HG02571 (cell line): ENCODE results near the gene L3MBTL4.

Source experiments
- ATAC-seq: cut with Tn5 transposase; IDR thresholded peaks from one replicate; pipeline ENCODE4 v1.9.1; 2021; ENCODE audit warnings: mild to moderate bottlenecking, moderate library complexity; ENCODE audit not compliant: unreplicated experiment

Gene L3MBTL4

DNA sequence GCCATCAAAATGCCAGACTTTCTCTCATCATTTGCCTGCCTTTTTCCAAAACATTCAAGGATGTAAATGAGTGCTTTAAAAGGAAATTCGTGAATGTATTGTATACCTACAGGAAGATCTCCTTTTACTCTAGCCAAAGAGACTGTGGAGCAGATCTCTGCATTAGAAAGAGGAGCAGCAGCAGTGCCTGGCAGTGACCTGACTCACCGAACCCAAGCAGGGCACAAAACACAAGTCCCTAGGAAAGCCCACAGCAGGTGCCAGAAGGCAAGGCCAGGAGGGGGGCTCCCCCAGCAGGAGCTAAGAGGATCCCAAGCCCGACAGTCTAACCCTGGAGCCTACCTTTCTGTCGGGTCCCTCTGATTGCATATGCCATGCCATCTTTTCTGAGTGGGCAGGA is 47.9 kb downstream of the L3MBTL4 start:
- ATAC-seq, result no peak

DNA sequence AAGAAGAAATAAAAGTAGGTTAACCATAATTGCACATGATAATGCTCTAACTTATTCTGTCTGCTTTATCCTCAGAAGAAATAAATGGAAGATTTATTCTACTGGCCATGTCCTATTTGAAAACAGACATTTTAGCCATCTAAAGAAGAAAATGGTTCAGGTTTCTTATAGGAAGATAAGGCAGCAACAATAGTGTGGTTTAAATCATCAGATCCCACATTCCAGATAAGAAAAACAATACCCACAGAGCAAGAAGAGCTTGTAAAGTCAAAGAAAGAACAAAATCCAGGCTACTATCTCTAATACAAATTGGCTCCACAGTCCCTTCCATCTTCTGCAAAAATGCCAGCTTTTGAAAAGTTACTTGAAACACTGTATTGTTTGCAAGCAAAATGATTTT is 49.3 kb downstream of the L3MBTL4 start:
- no peak for ATAC-seq

DNA sequence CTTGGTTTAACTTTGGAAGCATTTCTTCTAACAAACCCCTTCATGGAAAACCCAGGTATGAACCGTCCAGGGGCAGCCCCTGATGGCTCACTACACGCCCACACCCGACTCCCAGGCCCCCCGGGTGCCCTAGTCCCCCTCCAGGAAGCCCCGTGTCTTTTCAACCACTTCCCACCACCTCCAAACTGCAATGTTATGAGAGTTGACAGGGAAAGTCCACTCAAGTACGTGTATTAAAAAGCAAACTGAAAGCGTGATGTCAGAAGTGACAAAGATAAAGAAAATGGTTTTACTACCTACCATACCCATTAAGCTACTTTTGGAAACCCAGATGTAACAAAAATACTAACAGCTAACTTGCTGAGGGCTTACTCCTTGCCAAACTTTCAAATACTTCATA is 51.5 kb downstream of the L3MBTL4 start:
- peak; percentile 79 for ATAC-seq

DNA sequence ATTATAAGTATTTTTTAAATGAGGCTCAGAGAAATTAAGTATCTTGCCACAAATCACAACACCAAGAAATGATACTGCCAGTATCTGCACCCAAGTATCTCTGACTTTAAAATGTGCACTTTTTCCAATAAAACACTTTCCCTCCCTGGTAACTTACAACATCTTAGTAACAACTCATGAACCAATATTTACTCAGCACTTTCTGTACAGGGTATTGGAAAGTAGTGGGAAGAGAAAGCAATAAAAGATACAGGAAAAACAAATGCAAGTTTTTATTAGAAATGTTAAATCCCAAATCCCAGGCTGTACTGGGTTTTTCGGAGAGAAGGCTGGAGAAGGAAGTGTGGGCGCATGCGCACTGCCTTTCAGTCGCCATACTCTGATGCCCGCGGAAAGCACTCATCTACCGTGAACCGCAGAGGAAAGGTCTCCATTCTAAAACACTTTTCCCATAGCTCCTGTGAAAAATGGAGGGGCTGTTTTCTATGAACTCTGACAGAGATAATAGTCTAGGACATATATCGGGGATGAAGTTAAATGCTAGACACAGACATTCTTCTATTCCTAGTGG is 52.1 kb downstream of the L3MBTL4 start:
- ATAC-seq, result no peak

DNA sequence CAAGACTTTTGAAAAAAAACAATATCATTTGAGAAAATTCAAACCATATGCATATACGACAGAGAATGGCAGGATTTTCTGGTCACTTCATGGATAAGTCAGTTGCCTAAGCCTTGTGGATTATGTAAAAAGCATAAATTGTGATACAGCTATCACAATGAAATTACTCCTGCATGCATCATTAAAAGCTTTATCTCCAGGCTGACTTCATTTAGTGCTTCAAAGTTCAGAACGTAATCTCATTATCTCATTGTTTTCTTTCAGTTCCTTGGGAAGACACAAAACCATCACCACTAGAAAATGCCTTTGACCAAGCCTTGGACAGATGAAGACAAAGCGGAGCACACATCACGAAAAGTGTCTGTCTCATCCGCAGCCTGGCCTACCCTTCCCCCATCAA is 57.0 kb downstream of the L3MBTL4 start:
- no peak for ATAC-seq

DNA sequence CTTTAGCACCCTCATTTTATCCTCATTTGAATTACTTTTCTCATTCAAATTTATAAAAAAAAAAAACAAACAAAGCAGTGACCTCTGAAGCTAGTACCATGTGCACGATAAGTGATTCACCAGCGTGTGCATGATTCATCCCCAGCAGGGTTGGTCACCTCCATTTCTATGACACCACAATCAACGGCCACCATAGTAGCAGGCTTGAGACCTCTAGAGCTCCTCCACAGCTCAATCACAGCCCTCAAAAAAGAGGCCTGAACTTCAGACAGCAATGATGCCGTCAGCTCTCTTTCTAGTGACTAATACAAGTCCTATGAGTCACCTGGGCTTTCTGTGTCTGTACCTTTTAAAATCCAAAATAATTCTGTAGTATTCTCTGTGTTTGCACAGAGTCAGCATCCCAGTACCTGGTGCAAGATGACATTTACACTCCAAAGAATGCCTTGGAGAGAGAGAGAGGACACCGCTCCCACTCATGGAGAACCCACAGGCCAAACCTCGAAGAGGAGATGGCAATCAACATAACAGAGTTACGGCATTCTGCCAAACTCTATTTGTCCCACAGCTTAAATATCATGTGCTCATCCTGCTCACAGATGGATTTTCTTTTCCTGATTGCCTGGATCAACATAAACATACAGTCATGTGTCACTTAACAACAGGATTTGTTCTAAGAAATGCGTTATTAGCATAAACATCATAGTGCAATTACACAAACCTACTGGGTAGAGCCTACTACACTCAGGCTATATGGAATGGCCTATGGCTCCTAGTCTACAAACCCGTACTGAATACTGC is 58.7 kb downstream of the L3MBTL4 start:
- ATAC-seq, result peak; percentile 68

DNA sequence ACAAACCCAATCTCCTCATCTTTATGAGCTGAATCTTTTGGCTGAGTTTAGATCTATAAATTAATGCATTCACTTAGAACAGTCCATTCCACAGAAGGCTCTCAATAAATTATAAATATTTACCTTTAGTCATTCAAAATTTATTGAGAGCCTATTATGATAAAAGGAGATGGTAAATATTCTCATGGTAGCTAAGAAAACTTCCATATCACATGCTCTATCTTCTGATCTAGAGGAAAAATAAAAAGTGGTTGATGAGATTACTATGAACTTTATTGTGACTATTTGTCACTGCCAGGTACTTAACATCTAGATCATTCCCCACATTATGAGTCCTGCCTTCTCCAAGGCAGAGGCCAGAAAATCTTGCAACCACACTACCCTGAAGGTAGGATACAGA is 62.4 kb downstream of the L3MBTL4 start:
- no peak for ATAC-seq

DNA sequence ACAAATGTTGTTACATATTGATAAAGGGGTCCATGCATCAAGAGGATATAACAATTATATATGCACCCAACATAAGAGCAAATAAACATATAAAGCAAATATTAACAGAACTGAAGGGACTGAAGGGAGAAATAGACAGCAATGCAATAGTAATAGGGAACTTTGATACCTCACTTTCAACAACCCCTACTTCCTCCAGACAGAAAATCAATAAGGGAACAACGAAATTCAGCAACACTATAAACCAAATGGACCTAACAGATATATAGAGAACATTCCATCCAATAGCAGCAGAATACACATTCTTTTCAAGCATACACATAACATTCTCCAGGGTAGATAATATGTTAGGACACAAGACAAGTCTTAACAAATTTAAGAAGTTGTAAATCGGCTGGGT is 71.7 kb downstream of the L3MBTL4 start:
- no peak for ATAC-seq

DNA sequence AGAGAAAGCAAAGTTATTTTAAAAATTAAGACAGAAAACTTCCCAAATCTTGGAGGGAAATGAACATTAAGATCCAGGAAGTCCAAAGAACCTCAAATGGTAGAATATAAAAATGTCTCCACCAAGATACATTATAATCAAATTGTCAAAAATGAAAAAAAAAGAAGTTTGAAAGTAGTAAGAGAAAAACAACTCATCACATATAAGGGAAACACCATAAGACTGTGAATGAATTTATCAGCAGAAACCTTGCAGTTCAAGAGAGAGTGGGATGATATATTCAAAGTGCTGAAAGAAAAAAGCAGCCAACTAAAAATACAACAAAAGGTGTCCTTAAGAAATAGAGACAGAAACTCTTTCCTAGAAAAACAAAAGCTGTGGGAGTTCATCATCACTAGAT is 73.0 kb downstream of the L3MBTL4 start:
- no peak for ATAC-seq

DNA sequence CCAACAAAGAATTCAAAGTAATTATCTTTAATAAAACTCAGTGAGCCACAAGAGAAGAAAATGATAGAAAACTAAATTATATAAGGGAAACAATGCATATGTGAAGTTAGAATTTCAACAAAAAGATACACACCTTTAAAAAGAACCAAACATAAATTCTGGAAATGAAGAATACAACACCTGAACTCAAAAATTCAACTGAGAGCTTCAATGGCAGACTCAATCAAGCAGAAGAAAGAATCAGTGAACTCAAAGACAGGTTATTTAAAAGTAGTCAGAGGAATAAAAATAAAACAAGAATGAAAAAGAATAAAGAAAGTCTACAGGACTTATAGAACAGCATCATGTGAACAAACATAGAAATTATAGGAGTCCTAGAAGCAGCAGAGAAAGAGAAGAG is 73.4 kb downstream of the L3MBTL4 start:
- ATAC-seq, result no peak

DNA sequence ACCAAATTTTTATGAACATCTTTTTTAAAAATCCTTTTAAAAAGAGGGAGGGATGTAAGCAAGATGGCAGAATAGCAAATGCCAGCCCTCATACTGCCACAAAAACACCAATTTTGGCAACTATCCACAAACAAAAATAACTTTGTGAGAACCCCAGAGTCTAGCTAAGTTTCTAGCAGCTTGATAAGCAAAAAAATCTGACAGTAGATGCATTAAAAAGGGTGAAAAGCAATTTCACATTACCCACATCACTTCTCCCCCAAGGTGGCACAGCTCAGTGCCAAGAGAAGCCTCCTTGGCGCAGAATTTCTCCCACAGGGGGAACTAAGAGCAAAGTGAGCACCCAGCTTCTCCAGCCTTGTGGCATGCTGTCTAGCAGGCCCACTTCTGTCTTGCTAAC is 74.6 kb downstream of the L3MBTL4 start:
- no peak for ATAC-seq

DNA sequence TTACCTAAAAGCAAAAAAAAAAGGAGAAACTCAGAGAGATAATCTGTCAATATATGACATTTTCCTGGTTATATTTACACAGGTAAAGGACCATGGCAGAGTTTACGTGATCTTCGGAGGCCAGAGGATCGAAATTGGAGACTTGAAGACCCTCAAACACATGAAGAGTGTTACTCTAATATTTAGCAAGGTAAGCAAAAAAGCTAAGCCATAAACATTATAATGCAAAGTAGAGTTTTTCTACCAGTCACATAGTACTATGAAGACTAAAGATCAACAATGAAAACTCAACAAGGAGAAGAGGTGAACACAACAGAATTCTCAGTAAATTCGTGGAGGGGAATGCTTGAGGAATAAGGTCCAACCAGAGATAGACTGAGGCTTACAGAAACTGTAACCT is 78.5 kb downstream of the L3MBTL4 start:
- ATAC-seq, result no peak

DNA sequence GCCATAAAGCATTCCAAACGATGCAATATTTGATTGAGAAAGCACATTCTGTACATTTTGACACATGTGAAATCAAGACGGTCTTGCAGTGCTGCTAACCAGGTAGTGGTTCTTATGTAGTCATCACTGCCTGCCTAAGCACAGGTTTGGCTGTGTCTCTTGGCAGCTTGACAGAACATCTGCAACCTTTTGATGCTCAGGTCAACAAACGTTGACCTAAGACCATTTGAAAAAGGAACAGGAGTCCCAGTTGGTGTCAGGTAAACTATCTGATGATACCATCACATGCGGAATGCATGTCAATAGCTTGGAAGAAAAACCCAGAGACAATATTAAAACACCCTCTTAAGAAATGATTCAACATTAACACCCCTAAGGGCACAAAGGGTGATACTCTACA is 80.7 kb downstream of the L3MBTL4 start:
- ATAC-seq, result no peak

DNA sequence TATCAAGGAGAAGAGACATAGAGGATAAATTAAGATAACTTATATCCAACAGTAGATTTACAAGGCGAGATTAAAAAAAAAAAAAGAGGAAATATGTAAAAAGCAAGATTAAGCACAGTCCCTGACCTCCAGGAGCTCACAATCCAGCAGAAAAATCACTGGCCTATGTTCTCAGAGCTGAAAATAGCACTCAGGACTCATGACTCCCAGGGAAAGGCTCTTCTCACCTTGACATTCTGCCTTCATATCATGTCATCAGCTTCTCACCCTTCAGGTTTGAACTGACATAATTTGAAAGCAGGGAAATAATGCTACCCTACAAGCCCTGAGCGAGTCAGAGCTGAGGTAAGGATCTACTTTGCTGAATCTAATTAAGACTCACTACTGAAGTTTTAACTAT is 82.8 kb downstream of the L3MBTL4 start:
- no peak for ATAC-seq

DNA sequence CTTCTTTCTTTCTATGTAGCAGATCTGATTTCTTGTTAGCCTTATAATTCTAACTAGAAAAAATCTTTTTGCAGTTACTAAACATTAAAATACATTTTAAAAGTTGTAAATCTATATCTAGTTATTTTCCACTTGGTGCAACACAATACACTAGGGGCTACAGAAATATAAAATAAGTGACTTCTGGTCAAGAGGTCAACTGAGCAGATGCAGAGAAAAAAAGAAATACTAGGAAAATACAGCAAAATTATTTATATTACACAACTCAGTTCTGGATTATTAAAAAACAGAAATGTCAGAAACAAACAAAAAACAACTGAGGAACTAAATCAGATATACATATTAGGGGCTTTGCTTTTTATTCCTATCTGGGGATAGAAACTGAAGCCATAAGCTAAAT is 83.9 kb downstream of the L3MBTL4 start:
- no peak for ATAC-seq

DNA sequence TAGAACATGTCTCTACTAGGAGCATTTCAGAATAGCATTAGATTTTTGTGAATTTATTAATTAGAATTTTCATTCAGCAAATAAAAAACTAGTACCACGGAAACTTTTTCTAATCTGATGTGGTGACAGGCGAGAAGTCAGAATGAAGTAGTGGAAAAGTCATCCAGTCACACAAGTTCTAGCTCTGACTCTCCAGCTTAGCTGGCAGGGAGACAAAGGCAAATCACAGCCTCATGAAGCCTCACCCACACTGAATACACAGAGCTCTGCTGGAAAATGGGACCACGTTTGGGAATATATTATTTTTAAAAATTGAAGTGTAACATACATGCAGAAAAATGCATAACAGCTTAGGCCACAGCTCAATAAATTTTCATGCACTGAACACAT is 86.1 kb downstream of the L3MBTL4 start:
- no peak for ATAC-seq

DNA sequence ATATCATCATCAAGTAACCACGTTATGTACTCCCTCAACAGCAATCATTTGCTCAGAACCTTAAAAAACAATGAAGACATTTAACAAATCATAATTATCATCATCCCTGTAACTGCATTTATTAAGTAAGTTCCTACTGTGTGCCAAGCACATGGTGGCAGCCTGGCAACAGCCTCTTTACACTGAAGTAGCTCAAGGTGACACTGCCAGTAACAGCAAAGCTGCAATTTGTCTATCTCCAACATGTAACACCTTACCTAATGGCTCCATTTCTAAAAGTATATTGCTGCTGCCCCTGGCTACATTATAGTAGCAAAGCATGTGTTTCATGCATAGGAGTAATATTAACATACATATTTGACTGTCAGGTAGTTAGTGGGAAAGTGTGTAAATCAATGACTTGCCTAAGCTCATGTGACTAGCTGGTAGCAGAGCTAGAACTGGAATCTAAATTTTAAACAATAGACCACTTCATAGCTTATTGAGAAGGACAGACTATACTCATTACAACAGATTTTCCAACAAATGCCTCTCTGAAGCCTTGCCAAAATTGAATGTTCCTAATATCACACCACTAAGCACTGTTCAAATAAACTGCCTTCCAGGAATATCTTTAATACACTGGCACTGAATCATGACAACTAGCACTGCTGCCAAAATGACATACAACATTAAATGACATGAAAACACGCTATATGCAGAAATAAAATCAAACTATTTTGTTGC is 86.7 kb downstream of the L3MBTL4 start:
- no peak for ATAC-seq

DNA sequence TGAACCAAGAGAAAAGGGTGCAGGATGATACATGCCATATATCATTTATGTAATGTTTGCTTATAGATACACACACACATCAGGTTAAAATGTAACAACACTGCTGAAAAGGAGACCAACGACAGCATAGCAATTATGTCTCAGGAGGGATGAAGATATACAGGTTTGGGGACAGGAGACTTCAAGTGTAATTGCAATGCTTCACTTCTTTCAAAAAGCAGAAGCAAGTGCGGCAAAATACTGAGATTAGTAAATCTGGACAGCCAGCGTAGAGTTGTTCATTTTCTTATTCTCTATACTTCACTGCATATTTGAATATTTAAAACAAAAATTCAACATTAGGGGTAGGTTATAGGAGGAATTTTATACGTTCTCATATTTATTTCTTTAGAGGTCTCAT is 87.2 kb downstream of the L3MBTL4 start:
- no peak for ATAC-seq

DNA sequence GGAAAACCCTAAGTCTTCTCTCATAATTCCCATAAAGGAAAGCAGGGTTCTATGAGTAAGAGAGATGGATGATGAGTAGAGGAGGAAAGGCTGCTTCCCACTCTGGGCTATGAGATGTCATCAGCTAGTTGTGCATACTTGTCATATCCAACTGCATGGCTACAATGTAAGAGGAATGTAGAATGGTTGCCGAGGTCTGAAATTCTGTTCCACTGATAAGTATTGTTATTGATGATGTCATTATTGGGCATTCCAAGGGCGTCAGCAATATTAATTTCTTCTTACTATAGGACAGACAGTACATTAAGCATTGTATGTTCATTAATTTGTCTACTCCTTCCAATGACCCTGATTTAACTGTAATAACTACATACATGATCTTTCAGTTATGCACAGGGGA is 88.1 kb downstream of the L3MBTL4 start:
- no peak for ATAC-seq

DNA sequence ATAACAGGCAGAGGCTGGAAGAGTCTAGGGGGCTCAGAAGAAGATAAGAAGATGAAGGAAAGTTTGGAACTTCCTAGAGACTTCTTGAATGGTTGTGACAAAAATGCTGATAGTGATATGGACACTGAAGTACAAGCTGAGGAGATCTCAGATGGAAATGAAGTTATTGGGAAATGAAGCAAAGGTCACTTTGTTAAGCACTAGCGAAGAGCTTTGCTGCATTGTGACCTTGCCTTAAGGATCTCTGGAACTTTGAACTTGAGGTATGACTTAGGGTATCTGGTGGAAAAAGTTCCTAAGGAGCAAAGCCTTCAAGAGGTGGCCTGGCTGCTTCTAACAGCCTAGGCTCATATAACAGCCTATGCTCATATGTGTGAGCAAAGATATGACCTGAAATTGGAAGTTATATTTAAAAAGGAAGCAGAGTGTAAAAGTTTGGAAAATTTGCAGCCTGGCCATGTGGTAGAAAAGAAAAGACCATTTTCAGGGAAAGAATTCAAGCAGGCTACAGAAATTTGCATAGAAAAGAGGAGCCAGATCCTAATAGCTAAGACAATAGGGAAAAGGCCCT is 91.3 kb downstream of the L3MBTL4 start:
- ATAC-seq, result no peak

DNA sequence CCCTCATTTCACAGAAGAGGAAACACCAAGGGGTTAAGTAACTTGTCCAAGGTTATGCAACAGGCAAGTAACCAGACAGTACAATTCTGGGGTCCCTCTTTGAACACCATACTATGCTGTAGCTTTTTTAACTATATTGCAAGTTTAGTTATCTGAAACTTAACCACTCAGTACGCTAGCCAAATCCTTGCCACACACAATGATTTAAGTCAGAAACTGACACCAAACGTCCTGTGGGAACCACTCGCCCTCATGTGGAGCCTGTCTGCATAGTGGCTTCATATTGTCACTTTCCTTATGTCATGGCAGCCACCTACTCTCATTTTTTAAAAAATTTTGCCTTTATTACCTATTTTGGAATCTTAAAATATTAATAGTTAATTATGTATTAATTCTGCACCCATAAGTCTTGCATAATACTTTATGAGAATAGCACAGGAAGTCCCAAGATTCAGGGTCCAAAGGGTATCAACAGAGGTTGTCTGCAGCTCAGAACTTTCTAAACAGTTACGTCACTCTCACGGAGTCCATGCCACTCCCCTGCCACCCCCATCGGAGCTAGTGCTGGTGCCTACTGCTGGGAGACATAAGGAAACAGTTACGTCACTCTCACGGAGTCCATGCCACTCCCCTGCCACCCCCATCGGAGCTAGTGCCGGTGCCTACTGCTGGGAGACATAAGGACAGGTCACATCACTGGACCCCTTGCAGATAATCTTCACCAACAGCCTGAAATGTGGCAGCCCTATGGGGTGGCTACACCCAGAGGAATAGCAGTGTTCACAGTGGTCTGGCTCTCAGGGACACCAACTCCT is 99.0 kb downstream of the L3MBTL4 start:
- no peak for ATAC-seq
